Measurements from ENCODE around the gene SIPA1L3. TPM values are rescaled to one million over a fixed set of nuclear protein-coding genes. Genes with fewer than 3 reads are reported as not detected.

Gene SIPA1L3
- total and polyA plus RNA-seq, 12 donors: 2.2 to 24.1 (median 11.8) TPM

DNA sequence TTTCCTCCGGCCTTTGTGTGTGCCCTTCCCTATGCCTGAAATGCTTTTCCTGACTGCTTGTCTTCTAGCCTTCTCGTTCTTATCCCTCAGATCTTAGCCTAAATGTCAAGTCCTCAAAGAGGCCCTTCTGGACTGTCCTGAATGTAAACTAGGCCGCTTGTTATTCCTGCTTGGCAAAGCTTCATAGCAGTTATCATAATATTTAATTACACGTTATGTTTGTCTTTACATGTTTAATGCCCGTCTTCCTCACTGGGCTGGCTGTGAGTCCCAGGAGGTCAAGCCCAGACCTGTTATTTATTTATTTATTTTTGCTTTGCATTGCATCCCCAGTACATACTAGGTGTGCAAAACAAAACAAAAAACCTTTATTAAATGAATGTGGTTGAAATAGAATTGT lies 62.7 kb downstream of the SIPA1L3 start:
- no peak for TF ChIP-seq POLR2A (IDR thresholded peaks at IDR 0.05)
- TF ChIP-seq, protein P1, sequence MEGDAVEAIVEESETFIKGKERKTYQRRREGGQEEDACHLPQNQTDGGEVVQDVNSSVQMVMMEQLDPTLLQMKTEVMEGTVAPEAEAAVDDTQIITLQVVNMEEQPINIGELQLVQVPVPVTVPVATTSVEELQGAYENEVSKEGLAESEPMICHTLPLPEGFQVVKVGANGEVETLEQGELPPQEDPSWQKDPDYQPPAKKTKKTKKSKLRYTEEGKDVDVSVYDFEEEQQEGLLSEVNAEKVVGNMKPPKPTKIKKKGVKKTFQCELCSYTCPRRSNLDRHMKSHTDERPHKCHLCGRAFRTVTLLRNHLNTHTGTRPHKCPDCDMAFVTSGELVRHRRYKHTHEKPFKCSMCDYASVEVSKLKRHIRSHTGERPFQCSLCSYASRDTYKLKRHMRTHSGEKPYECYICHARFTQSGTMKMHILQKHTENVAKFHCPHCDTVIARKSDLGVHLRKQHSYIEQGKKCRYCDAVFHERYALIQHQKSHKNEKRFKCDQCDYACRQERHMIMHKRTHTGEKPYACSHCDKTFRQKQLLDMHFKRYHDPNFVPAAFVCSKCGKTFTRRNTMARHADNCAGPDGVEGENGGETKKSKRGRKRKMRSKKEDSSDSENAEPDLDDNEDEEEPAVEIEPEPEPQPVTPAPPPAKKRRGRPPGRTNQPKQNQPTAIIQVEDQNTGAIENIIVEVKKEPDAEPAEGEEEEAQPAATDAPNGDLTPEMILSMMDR (IDR thresholded peaks at IDR 0.05): no peak
- Histone ChIP-seq H3K9me3 (replicated peaks in 1 of 3) (no peaks in the 10 kb centered on the region), H3K36me3 (replicated peaks in 1 of 2) (no peaks in the 10 kb centered on the region), H3K4me1 (replicated peaks in 1 of 2) (no peaks in the 10 kb centered on the region), H3K4me3 (no peak overlapping the region), H3K27ac (no peak overlapping the region), H3K27me3 (no peaks in the 10 kb centered on the region)
- no peak for DNase-seq
- WGBS, 4 donors: 85 to 92% (median 91%) methylated on average over 5 of the region's 5 CpGs
- intact Hi-C loops (cut with DNase I): no loop called here

DNA sequence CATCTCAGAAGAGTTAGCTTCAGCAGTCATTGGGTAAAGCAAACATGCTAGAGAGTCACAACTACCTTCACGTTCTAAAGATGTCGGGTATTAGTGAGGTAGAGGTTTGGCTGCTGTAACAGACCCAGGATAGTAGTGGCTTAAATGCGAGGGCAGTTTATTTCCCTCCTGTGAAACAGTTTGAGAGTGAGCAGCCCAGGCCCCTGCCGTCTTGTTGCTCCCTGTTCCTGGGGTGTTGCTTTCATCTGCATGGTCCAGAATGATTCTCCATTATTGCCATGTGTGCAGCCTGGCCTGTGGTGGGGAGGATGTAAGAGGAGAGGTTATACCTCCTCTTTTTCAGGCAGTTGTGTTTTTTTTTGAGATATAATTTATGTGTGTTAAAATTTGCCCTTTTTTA lies 63.7 kb downstream of the SIPA1L3 start:
- WGBS, 4 donors: 98 to 100% (median 99%) methylated on average over 4 of the region's 4 CpGs
- DNase-seq: no peak

DNA sequence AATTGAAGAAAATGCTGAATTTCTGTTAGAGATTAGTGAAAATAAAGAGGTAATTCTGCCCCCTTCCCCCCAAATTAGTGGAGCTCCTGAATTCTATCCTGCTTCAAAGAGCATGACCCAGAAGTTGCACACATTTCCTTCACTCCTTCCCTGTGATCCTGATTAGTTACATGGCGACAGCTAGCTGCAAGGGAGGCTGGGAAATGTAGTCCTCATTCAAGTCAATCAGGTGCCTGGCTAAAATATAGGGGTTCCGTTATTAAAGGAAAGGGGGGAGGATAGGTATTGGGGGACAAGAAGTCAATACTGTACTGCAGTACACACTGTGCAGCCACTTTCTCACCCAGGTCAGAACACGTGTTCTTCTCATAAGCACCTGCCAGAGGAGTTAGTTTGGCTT lies 65.8 kb downstream of the SIPA1L3 start:
- no peaks in the 10 kb centered on the region for H3K27me3 ChIP-seq
- WGBS, 4 donors: 89 to 100% (median 94%) methylated on average over 3 of the region's 3 CpGs
- intact Hi-C loops (cut with DNase I): no loop called here
- TF ChIP-seq POLR2A (IDR thresholded peaks at IDR 0.05): no peak
- TF ChIP-seq, protein P1 (IDR thresholded peaks at IDR 0.05): no peak
- H3K36me3 ChIP-seq (replicated peaks in 1 of 2): no peaks in the 10 kb centered on the region
- H3K4me3 ChIP-seq: no peak overlapping the region
- H3K9me3 ChIP-seq (replicated peaks in 1 of 3): no peaks in the 10 kb centered on the region
- no peak overlapping the region for H3K27ac ChIP-seq
- H3K4me1 ChIP-seq (replicated peaks in 1 of 2): no peaks in the 10 kb centered on the region
- DNase-seq: no peak

More for the DNA sequence above, 63.7 kb downstream of the SIPA1L3 start:
- intact Hi-C loops (cut with DNase I): no loop called here
- no peaks in the 10 kb centered on the region for H3K27me3 ChIP-seq
- no peaks in the 10 kb centered on the region for H3K36me3 ChIP-seq (replicated peaks in 1 of 2)
- no peak overlapping the region for H3K27ac ChIP-seq
- TF ChIP-seq, protein P1 (IDR thresholded peaks at IDR 0.05): no peak
- TF ChIP-seq POLR2A (IDR thresholded peaks at IDR 0.05): no peak
- no peak overlapping the region for H3K4me3 ChIP-seq
- H3K4me1 ChIP-seq (replicated peaks in 1 of 2): no peaks in the 10 kb centered on the region
- no peaks in the 10 kb centered on the region for H3K9me3 ChIP-seq (replicated peaks in 1 of 3)

DNA sequence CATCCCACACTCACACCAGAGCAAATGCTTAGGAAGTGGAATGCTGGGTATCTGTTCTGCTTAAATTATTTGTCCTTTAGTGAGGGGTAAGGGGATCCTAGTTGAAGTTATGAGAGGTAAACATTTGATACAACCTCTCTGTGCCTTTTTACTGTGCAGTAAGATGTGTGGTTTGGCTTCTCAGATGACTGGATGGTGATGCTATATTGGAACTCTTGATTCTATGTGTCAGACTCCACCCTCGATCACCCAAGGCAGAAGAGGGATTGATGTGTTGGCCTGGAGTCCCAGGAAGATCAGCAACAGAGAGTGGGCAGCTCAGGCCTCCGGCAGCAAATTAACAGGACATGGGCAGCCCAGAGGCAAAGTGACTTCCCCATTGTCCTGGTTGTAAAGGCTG lies 66.7 kb downstream of the SIPA1L3 start:
- no peak for DNase-seq
- WGBS, 4 donors: 84 to 92% (median 90%) methylated on average over 2 of the region's 2 CpGs
- Histone ChIP-seq H3K4me1 (replicated peaks in 1 of 2) (no peaks in the 10 kb centered on the region), H3K9me3 (replicated peaks in 1 of 3) (no peaks in the 10 kb centered on the region), H3K27ac (no peak overlapping the region), H3K4me3 (no peak overlapping the region), H3K36me3 (replicated peaks in 1 of 2) (no peaks in the 10 kb centered on the region), H3K27me3 (no peaks in the 10 kb centered on the region)
- no peak for TF ChIP-seq POLR2A (IDR thresholded peaks at IDR 0.05)
- TF ChIP-seq, protein P1 (IDR thresholded peaks at IDR 0.05): no peak
- intact Hi-C loops (cut with DNase I): no loop called here

Data from adrenal gland (tissue), 12 donors.